Peyer's patch (tissue), 4 donors: Measurements from ENCODE around the gene ZCCHC14.

Experiments
- CTCF ChIP-seq, 6 experiments: fragments of 450-650 bp in 4 of 6; fragments of 200-600 bp in 2 of 6; sonication (generic) in 1 of 6; IDR thresholded peaks; one replicate each; pipeline ENCODE4 v1.5.1; 2017 to 2019; ENCODE audit warnings: antibody characterized with exemption in 6 of 6, mild to moderate bottlenecking in 3 of 6, moderate library complexity in 1 of 6
- POLR2A ChIP-seq, 2 donors: fragments of 450-650 bp; IDR thresholded peaks; one replicate each; pipeline ENCODE4 v1.5.1; 2017; ENCODE audit warnings: antibody characterized with exemption in 2 of 2, mild to moderate bottlenecking in 2 of 2, moderate library complexity in 2 of 2

- TF ChIP-seq POLR2A (IDR thresholded peaks at IDR 0.05) (no peak), CTCF (IDR thresholded peaks at IDR 0.05) (no peak)
These were observed 34.4 kb downstream of the ZCCHC14 start for GRCh38 chr16:87458424-87458915.
